Stimulated activated CD4-positive, alpha-beta T cell treated with anti-CD3 and anti-CD28 coated beads, Interleukin-12 subunit alpha, Interleukin-12 subunit beta, amount 100 ng/mL, for 48 hours (primary cell): Measurements from ENCODE around the gene DNAJC15.
"Not testable (repeated sequence)": the region's sequence is repeated elsewhere in the genome, so short reads cannot be mapped to it uniquely, and the experiment has no call there.

Experiments used
- DNase-seq, 3 donors: peaks; one replicate each; pipeline ENCODE4 v3.0.0-alpha.2; 2020; ENCODE audit warnings: low read depth in 2 of 3, low spot score in 1 of 3

The DNAJC15 gene

GRCh38 chr13:43044720-43045301, 21.4 kb downstream of the DNAJC15 start:
- DNase-seq: no peak

GRCh38 chr13:43045302-43045773, 22.0 kb downstream of the DNAJC15 start:
- DNase-seq: peak in 1 of 3 donors; percentile 40

- DNase-seq: no peak
Measured at GRCh38 chr13:43046259-43046658, 22.9 kb downstream of the DNAJC15 start.

- no peak for DNase-seq
Measured at GRCh38 chr13:43054803-43055802, 31.7 kb downstream of the DNAJC15 start.

- no peak for DNase-seq
Measured at GRCh38 chr13:43057653-43058317, 34.4 kb downstream of the DNAJC15 start.

GRCh38 chr13:43058318-43058674, 34.9 kb downstream of the DNAJC15 start:
- DNase-seq: no peak

GRCh38 chr13:43058831-43059230, 35.4 kb downstream of the DNAJC15 start:
- no peak for DNase-seq

- DNase-seq: not testable (repeated sequence)
Measured at GRCh38 chr13:43059779-43060178, 36.4 kb downstream of the DNAJC15 start.

- DNase-seq: not testable (repeated sequence)
Measured at GRCh38 chr13:43060806-43061205, 37.4 kb downstream of the DNAJC15 start.

- DNase-seq: no peak
Measured at GRCh38 chr13:43061496-43062280, 38.3 kb downstream of the DNAJC15 start.

- no peak for DNase-seq
Measured at GRCh38 chr13:43071824-43072223, 48.4 kb downstream of the DNAJC15 start.

GRCh38 chr13:43072394-43072793, 49.0 kb downstream of the DNAJC15 start:
- no peak for DNase-seq

- no peak for DNase-seq
Measured at GRCh38 chr13:43074824-43075510, 51.6 kb downstream of the DNAJC15 start.

GRCh38 chr13:43075511-43075902, 52.1 kb downstream of the DNAJC15 start:
- DNase-seq: not testable (repeated sequence)

GRCh38 chr13:43077046-43077445, 53.7 kb downstream of the DNAJC15 start:
- no peak for DNase-seq

- DNase-seq: no peak
Measured at GRCh38 chr13:43077461-43077860, 54.1 kb downstream of the DNAJC15 start.

- no peak for DNase-seq
Measured at GRCh38 chr13:43077906-43078305, 54.5 kb downstream of the DNAJC15 start.

GRCh38 chr13:43078399-43078798, 55.0 kb downstream of the DNAJC15 start:
- no peak for DNase-seq

GRCh38 chr13:43079392-43079931, 56.1 kb downstream of the DNAJC15 start:
- DNase-seq: no peak

GRCh38 chr13:43080199-43080598, 56.8 kb downstream of the DNAJC15 start:
- no peak for DNase-seq
